HG03045 (cell line): ENCODE measurements around the gene SGPP2.
"Not testable (repeated sequence)": the region's sequence is repeated elsewhere in the genome, so short reads cannot be mapped to it uniquely, and the experiment has no call there.

ENCODE experiments used
- ATAC-seq: cut with Tn5 transposase; IDR thresholded peaks from one replicate; pipeline ENCODE4 v1.9.1; 2021; ENCODE audit warnings: mild to moderate bottlenecking, moderate library complexity; ENCODE audit not compliant: unreplicated experiment

SGPP2 gene

GRCh38 chr2:222424276-222424728, at the start of gene SGPP2:
Gene SGPP2, plus strand, starts transcription at chr2:222424543. Its CDS starts 60 bp downstream, at chr2:222424603.
- ATAC-seq, result peak; percentile 34

GRCh38 chr2:222375798-222376197, 48.5 kb upstream of the SGPP2 start:
- no peak for ATAC-seq

GRCh38 chr2:222380456-222380855, 43.9 kb upstream of the SGPP2 start:
- ATAC-seq, result no peak

- ATAC-seq, result no peak
Measured at GRCh38 chr2:222381566-222381965, 42.8 kb upstream of the SGPP2 start.

GRCh38 chr2:222383255-222383654, 41.1 kb upstream of the SGPP2 start:
- ATAC-seq, result no peak

- no peak for ATAC-seq
Measured at GRCh38 chr2:222391743-222392285, 32.5 kb upstream of the SGPP2 start.

- ATAC-seq, result no peak
Measured at GRCh38 chr2:222393733-222394267, 30.5 kb upstream of the SGPP2 start.

- ATAC-seq, result no peak
Measured at GRCh38 chr2:222398446-222398885, 25.9 kb upstream of the SGPP2 start.

GRCh38 chr2:222399038-222399783, 25.1 kb upstream of the SGPP2 start:
- ATAC-seq, result no peak

GRCh38 chr2:222404151-222404905, 20.0 kb upstream of the SGPP2 start:
- no peak for ATAC-seq

- ATAC-seq, result no peak
Measured at GRCh38 chr2:222408684-222409083, 15.7 kb upstream of the SGPP2 start.

GRCh38 chr2:222410534-222410933, 13.8 kb upstream of the SGPP2 start:
- ATAC-seq, result no peak

- ATAC-seq, result not testable (repeated sequence)
Measured at GRCh38 chr2:222412334-222412733, 12.0 kb upstream of the SGPP2 start.

GRCh38 chr2:222413295-222413911, 10.9 kb upstream of the SGPP2 start:
- no peak for ATAC-seq

- ATAC-seq, result no peak
Measured at GRCh38 chr2:222418739-222419138, 5.6 kb upstream of the SGPP2 start.

GRCh38 chr2:222420508-222420907, 3.8 kb upstream of the SGPP2 start:
- ATAC-seq, result no peak

- ATAC-seq, result no peak
Measured at GRCh38 chr2:222421626-222422025, 2.7 kb upstream of the SGPP2 start.

- no peak for ATAC-seq
Measured at GRCh38 chr2:222423186-222423585, 1.2 kb upstream of the SGPP2 start.

- ATAC-seq, result peak; percentile 38
Measured at GRCh38 chr2:222423632-222424275, 589 bp upstream of the SGPP2 start.
